NB4 (cell line): ENCODE results near the gene FILIP1L.

Experiments used
- POLR2A ChIP-seq: IDR thresholded peaks from 2 replicates; pipeline ENCODE4 v1.6.1; 2011; ENCODE audit warnings: mild to moderate bottlenecking; ENCODE audit not compliant: insufficient read length; ENCODE audit errors: extremely low read depth
- TF ChIP-seq, protein P1 (sequence below): IDR thresholded peaks from one replicate; pipeline ENCODE4 v1.5.1; 2012; ENCODE audit warnings: low read depth, low read length
- TF ChIP-seq, protein P2 (sequence below): IDR thresholded peaks from 2 replicates; pipeline ENCODE4 v1.6.1; 2011; ENCODE audit warnings: low read depth, low read length

DNA sequence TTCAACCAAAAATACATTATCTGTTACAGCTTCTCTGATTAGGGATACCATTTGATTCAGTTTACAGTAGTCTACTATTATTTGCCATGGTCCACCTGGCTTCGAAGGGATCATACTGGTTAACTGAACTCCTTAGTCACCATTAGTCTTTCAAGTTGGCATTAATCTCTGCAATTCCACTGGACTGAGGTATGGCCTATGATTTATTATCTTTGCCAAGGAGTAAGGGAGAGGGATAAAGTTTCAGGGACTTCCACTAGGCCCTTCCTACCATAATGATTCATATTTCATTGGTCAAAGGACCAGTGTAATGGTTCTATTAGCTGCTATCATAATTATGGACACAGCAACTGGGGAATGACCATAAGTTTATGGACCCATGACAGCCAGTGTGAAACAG is 303.9 kb downstream of the FILIP1L start:
- TF ChIP-seq, protein P1, sequence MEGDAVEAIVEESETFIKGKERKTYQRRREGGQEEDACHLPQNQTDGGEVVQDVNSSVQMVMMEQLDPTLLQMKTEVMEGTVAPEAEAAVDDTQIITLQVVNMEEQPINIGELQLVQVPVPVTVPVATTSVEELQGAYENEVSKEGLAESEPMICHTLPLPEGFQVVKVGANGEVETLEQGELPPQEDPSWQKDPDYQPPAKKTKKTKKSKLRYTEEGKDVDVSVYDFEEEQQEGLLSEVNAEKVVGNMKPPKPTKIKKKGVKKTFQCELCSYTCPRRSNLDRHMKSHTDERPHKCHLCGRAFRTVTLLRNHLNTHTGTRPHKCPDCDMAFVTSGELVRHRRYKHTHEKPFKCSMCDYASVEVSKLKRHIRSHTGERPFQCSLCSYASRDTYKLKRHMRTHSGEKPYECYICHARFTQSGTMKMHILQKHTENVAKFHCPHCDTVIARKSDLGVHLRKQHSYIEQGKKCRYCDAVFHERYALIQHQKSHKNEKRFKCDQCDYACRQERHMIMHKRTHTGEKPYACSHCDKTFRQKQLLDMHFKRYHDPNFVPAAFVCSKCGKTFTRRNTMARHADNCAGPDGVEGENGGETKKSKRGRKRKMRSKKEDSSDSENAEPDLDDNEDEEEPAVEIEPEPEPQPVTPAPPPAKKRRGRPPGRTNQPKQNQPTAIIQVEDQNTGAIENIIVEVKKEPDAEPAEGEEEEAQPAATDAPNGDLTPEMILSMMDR: no peak
- no peak for TF ChIP-seq POLR2A
- TF ChIP-seq, protein P2, sequence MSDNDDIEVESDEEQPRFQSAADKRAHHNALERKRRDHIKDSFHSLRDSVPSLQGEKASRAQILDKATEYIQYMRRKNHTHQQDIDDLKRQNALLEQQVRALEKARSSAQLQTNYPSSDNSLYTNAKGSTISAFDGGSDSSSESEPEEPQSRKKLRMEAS: no peak
